Stimulated activated CD8-positive, alpha-beta memory T cell treated with anti-CD3 and anti-CD28 coated beads, Interleukin-12 subunit alpha, Interleukin-12 subunit beta, amount 100 ng/mL, for 4 hours (primary cell): Measurements from ENCODE around the gene BDP1.
"Not testable (repeated sequence)": the region's sequence is repeated elsewhere in the genome, so short reads cannot be mapped to it uniquely, and the experiment has no call there.

Experiments used
- DNase-seq: peaks from one replicate; pipeline ENCODE4 v3.0.0-alpha.2; 2020; ENCODE audit warnings: low read depth

BDP1 gene

GRCh38 chr5:71569748-71570509, 114.5 kb downstream of the BDP1 start:
- DNase-seq, result no peak

- not testable (repeated sequence) for DNase-seq
Measured at GRCh38 chr5:71571811-71572210, 116.4 kb downstream of the BDP1 start.

GRCh38 chr5:71573591-71573990, 118.1 kb downstream of the BDP1 start:
- DNase-seq, result no peak

- not testable (repeated sequence) for DNase-seq
Measured at GRCh38 chr5:71575588-71575987, 120.1 kb downstream of the BDP1 start.

- no peak for DNase-seq
Measured at GRCh38 chr5:71576241-71576640, 120.8 kb downstream of the BDP1 start.

GRCh38 chr5:71577839-71578238, 122.4 kb downstream of the BDP1 start:
- not testable (repeated sequence) for DNase-seq

- no peak for DNase-seq
Measured at GRCh38 chr5:71582945-71583584, 127.6 kb downstream of the BDP1 start.

GRCh38 chr5:71586052-71586940, 130.8 kb downstream of the BDP1 start:
- no peak for DNase-seq

- DNase-seq, result peak; percentile 91
Measured at GRCh38 chr5:71586941-71587765, 131.7 kb downstream of the BDP1 start, which contains the start of gene MCCC2. Gene MCCC2 (plus strand): TSS chr5:71587340. CDS start chr5:71587426, 86 bp downstream.

GRCh38 chr5:71587766-71588532, 132.5 kb downstream of the BDP1 start:
- no peak for DNase-seq

- DNase-seq, result no peak
Measured at GRCh38 chr5:71588533-71588885, 133.1 kb downstream of the BDP1 start.

GRCh38 chr5:71589903-71590302, 134.5 kb downstream of the BDP1 start:
- no peak for DNase-seq

- no peak for DNase-seq
Measured at GRCh38 chr5:71591100-71591499, 135.6 kb downstream of the BDP1 start.

- no peak for DNase-seq
Measured at GRCh38 chr5:71596169-71596568, 140.7 kb downstream of the BDP1 start.

GRCh38 chr5:71597001-71597400, 141.6 kb downstream of the BDP1 start:
- no peak for DNase-seq

- DNase-seq, result no peak
Measured at GRCh38 chr5:71600783-71601182, 145.3 kb downstream of the BDP1 start.

GRCh38 chr5:71601222-71602026, 146.0 kb downstream of the BDP1 start:
- DNase-seq, result peak; percentile 51

GRCh38 chr5:71609916-71610315, 154.5 kb downstream of the BDP1 start:
- DNase-seq, result not testable (repeated sequence)

GRCh38 chr5:71615809-71616208, 160.4 kb downstream of the BDP1 start:
- no peak for DNase-seq
